Astrocyte of the cerebellum (primary cell): ENCODE results near the gene NVL.

Experiments
- DNase-seq: peaks from one replicate; pipeline ENCODE4 v3.0.0-alpha.2; 2011; ENCODE audit warnings: low read depth
- H3K4me3 ChIP-seq: 2 replicates; pipeline ENCODE4 v1.5.1; 2011; ENCODE audit warnings: mild to moderate bottlenecking, low read depth, low read length, moderate library complexity
- CTCF ChIP-seq: IDR thresholded peaks from 2 replicates; pipeline ENCODE4 v1.5.1; 2012; ENCODE audit warnings: low read length, low read depth, moderate library complexity, mild to moderate bottlenecking; ENCODE audit errors: missing control alignments
- in situ Hi-C: cut with HindIII; loops from 2 replicates; pipeline ENCODE4 v1.10.0; 2017; ENCODE audit warnings: low sequenced_read_pairs

NVL gene

GRCh38 chr1:224188286-224188685, 141.7 kb downstream of the NVL start:
- TF ChIP-seq CTCF: no peak
- in situ Hi-C loops: no loop called here
- no peak for DNase-seq
- H3K4me3 ChIP-seq: no peak overlapping the region

- TF ChIP-seq CTCF: no peak
- no peak for DNase-seq
- in situ Hi-C loops: no loop called here
- H3K4me3 ChIP-seq: peak overlapping the region; percentile 7
Measured at GRCh38 chr1:224185208-224185607, 144.8 kb downstream of the NVL start.

DNA sequence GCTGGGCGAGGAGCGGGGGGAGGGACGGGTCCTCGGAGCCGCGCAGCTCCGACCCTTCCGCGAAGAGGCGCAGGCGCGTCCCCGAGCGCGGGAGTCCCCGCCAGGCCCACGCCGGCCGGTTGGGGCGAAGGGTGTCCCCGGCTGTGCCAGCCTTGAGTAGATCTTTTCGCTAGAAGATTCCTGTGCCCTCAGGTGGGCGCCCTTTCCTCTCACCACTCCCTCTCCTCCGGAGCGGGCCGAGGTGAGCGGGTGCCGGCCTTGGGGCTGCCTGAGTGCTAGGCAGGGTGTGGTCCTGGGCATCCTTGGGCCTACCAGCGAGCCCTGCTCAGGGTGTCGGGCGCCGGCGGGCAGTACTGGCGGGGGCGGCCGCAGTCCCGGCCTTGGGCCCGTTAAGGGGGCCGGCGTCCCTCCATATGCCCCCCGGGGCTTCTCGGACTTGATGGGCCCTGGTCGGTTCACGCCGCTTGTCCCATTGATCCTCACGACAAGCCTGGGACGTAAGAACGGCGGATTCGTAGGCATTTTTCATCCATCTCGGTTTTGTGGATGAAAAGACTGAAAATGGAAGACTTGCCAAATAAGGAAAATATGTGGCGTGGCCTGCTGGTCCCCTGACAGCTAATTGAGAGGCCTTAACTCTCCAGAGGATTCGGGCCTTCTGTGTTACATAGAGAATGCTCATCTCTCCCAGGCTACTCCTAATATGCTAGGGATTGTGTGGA, 146.2 kb downstream of the NVL start:
- DNase-seq: no peak
- TF ChIP-seq CTCF: no peak
- in situ Hi-C loops: no loop called here
- H3K4me3 ChIP-seq: peak overlapping the region; percentile 88

GRCh38 chr1:224182866-224183590, 146.9 kb downstream of the NVL start, which contains the start of gene DEGS1:
Gene DEGS1, plus strand, starts transcription at chr1:224183240. Its CDS starts 97 bp downstream, at chr1:224183337.
- H3K4me3 ChIP-seq: peak within 1 kb of the TSS; percentile 88
- DNase-seq: no peak
- in situ Hi-C loops: no loop called here
- TF ChIP-seq CTCF: no peak

GRCh38 chr1:224182057-224182865, 147.7 kb downstream of the NVL start:
- DNase-seq: no peak
- peak overlapping the region; percentile 88 for H3K4me3 ChIP-seq
- TF ChIP-seq CTCF: no peak
- in situ Hi-C loops: no loop called here

DNA sequence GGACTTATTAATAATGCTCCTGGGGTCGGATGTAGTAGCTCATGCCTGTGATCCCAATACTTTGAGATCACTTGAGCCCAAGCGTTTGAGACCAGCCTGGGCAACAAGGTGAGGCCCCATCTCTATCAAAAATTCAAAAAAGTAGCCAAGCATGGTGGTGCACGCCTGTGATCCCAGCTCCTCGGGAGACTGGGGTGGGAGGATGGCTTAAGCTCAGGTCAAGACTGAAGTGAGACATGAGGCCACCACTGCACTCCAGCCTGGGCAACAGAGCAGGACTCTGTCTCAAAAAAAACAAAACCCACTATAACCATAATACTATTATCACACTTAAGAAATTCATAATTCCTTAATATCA, 148.5 kb downstream of the NVL start:
- no peak overlapping the region for H3K4me3 ChIP-seq
- no peak for TF ChIP-seq CTCF
- DNase-seq: no peak
- in situ Hi-C loops: no loop called here
